Neural progenitor cell (in vitro differentiated cells): ENCODE results near the gene TCEA3.

Experiments used
- EZH2 ChIP-seq: fragments of 200-600 bp; sonication (generic); IDR thresholded peaks from 2 replicates; pipeline ENCODE4 v1.6.1; 2017; ENCODE audit warnings: antibody characterized with exemption, mild to moderate bottlenecking, moderate library complexity
- EZH2phosphoT487 ChIP-seq: fragments of 200-600 bp; sonication (generic); IDR thresholded peaks from 2 replicates; pipeline ENCODE4 v1.6.1; 2017; ENCODE audit warnings: antibody characterized with exemption
- TF ChIP-seq, protein P1 (sequence below): fragments of 200-600 bp; sonication (generic); IDR thresholded peaks from 2 replicates; pipeline ENCODE4 v1.5.1; 2017; ENCODE audit warnings: antibody characterized with exemption, mild to moderate bottlenecking

DNA sequence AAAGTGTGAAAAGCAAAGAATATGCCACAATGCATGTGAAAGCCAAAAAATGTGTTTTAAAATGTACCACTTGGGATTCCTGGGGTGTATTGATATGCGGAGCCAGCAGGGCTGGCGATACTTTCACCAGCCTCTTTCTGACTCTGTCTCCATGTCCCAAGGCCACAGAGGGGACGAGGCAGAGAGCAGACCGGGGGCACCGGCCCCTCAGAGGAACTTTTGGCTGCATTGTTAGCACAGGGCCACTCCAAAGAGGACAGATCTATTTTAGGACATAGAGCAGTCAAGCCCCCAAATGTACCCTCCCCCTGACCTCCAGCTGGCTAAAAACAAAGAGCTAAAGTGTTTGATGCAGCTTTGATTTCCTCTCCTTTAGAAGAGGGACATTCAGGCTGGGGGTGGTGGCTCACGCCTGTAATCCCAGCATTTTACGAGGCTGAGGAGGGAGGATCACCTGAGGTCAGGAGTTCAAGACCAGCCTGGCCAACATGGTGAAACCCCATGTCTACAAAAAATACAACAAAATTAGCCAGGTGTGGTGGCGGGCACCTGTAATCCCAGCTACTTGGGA is 29.3 kb downstream of the TCEA3 start:
- TF ChIP-seq, protein P1, sequence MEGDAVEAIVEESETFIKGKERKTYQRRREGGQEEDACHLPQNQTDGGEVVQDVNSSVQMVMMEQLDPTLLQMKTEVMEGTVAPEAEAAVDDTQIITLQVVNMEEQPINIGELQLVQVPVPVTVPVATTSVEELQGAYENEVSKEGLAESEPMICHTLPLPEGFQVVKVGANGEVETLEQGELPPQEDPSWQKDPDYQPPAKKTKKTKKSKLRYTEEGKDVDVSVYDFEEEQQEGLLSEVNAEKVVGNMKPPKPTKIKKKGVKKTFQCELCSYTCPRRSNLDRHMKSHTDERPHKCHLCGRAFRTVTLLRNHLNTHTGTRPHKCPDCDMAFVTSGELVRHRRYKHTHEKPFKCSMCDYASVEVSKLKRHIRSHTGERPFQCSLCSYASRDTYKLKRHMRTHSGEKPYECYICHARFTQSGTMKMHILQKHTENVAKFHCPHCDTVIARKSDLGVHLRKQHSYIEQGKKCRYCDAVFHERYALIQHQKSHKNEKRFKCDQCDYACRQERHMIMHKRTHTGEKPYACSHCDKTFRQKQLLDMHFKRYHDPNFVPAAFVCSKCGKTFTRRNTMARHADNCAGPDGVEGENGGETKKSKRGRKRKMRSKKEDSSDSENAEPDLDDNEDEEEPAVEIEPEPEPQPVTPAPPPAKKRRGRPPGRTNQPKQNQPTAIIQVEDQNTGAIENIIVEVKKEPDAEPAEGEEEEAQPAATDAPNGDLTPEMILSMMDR: no peak
- TF ChIP-seq EZH2phosphoT487 (no peak), EZH2 (no peak)
